Kidney epithelial cell (primary cell): ENCODE data around the gene SETD3. TPM values are rescaled to one million over a fixed set of nuclear protein-coding genes. Genes with fewer than 3 reads are reported as not detected.

Experiments used
- DNase-seq: peaks from one replicate; pipeline ENCODE4 v3.0.0-alpha.2; 2010; ENCODE audit warnings: low read depth
- H3K27me3 ChIP-seq: 2 replicates; pipeline ENCODE4 v1.6.0; 2011; ENCODE audit warnings: low read length; ENCODE audit not compliant: control insufficient read depth, insufficient read depth
- H3K36me3 ChIP-seq: 2 replicates; pipeline ENCODE4 v1.5.1; 2011; ENCODE audit warnings: low read length; ENCODE audit not compliant: control insufficient read depth, insufficient read depth
- H3K4me3 ChIP-seq: 2 replicates; pipeline ENCODE4 v1.5.1; 2011; ENCODE audit warnings: low read depth, mild to moderate bottlenecking, control low read depth, low read length
- CTCF ChIP-seq: IDR thresholded peaks from 2 replicates; pipeline ENCODE4 v1.5.1; 2011; ENCODE audit warnings: mild to moderate bottlenecking, moderate library complexity, low read length, control low read depth, inconsistent platforms; ENCODE audit not compliant: insufficient read depth, poor library complexity, severe bottlenecking
- total RNA-seq: library from RNA; depleted of rRNA; stranded (reverse); fragments of >200 nt; gene quantifications from 2 replicates; pipeline ENCODE4 v1.2.3, GENCODE V29; 2015

Gene SETD3
- total RNA-seq, 1 donor from 2014 or later = 54.7 TPM

- no peak for DNase-seq
- TF ChIP-seq CTCF = no peak
- Histone ChIP-seq H3K4me3 (no peak overlapping the region), H3K36me3 (no peaks in the 10 kb centered on the region), H3K27me3 (peaks cover 15% of the 10 kb centered on the region)
Observed at GRCh38 chr14:99382071-99382470, 98.6 kb downstream of the SETD3 start.

- peaks cover 15% of the 10 kb centered on the region for H3K27me3 ChIP-seq
- no peak overlapping the region for H3K4me3 ChIP-seq
- no peak for TF ChIP-seq CTCF
- H3K36me3 ChIP-seq = no peaks in the 10 kb centered on the region
- DNase-seq = no peak
Observed at GRCh38 chr14:99381688-99382060, 99.0 kb downstream of the SETD3 start.

GRCh38 chr14:99380991-99381687, 99.5 kb downstream of the SETD3 start:
- peaks cover 13% of the 10 kb centered on the region for H3K27me3 ChIP-seq
- TF ChIP-seq CTCF = no peak
- no peak for DNase-seq
- no peaks in the 10 kb centered on the region for H3K36me3 ChIP-seq
- no peak overlapping the region for H3K4me3 ChIP-seq

- DNase-seq = no peak
- H3K27me3 ChIP-seq = peaks cover 10% of the 10 kb centered on the region
- no peak for TF ChIP-seq CTCF
- no peaks in the 10 kb centered on the region for H3K36me3 ChIP-seq
- no peak overlapping the region for H3K4me3 ChIP-seq
Observed at GRCh38 chr14:99380402-99380801, 100.3 kb downstream of the SETD3 start.

- DNase-seq = peak; percentile 55
- TF ChIP-seq CTCF = no peak
- H3K36me3 ChIP-seq = no peaks in the 10 kb centered on the region
- H3K4me3 ChIP-seq = no peak overlapping the region
- H3K27me3 ChIP-seq = peaks cover 4% of the 10 kb centered on the region
Observed at GRCh38 chr14:99378782-99379214, 101.9 kb downstream of the SETD3 start.

- no peaks in the 10 kb centered on the region for H3K27me3 ChIP-seq
- H3K36me3 ChIP-seq = no peaks in the 10 kb centered on the region
- no peak overlapping the region for H3K4me3 ChIP-seq
Observed at GRCh38 chr14:99377951-99378350, 102.7 kb downstream of the SETD3 start.

More at GRCh38 chr14:99377951-99378350, 102.7 kb downstream of the SETD3 start:
- no peak for TF ChIP-seq CTCF
- no peak for DNase-seq
